Keratinocyte (primary cell): ENCODE results near the gene STK32B.

ENCODE experiments used
- CTCF ChIP-seq, 3 experiments: IDR thresholded peaks in 1 of 3; conservative IDR thresholded peaks in 1 of 3; optimal IDR thresholded peaks in 1 of 3; 2 replicates in 2 of 3; 3 replicates in 1 of 3; pipeline versions ENCODE3 to v1.5.1; 2011; ENCODE audit warnings: low read length in 3 of 3, mild to moderate bottlenecking in 3 of 3, moderate library complexity in 2 of 3, control low read depth in 1 of 3, inconsistent platforms in 1 of 3; ENCODE audit not compliant: insufficient read depth in 2 of 3; ENCODE audit errors: extremely low read depth in 1 of 3
- EZH2 ChIP-seq: IDR thresholded peaks from one replicate; pipeline ENCODE4 v1.6.1; 2012; ENCODE audit warnings: inconsistent platforms, mild to moderate bottlenecking, low read length, moderate library complexity

GRCh38 chr4:5014007-5014682, 37.1 kb upstream of the STK32B start:
- no peak for TF ChIP-seq CTCF (optimal IDR thresholded peaks at IDR 0.05 in 1 of 3, IDR thresholded peaks at IDR 0.05 in 1 of 3, conservative IDR thresholded peaks at IDR 0.05 in 1 of 3; ENCODE audit: extremely low read depth in 1 of 3, insufficient read depth in 2 of 3, low read length in 3 of 3)
- TF ChIP-seq EZH2: no peak
